IMR-90 (cell line): ENCODE results near the gene DAGLA. TPM values are rescaled to one million over a fixed set of nuclear protein-coding genes. Genes with fewer than 3 reads are reported as not detected.

Experiments
- ATAC-seq: fragments of 200-7000 bp; cut with Tn5 transposase; 2 replicates; pipeline ENCODE4 v1.9.1; 2020; ENCODE audit warnings: low read depth, mild to moderate bottlenecking, moderate library complexity
- BruUV-seq: library from RNA; stranded (reverse); fragments of 400-500 nt; replicated peaks from 2 replicates; lab custom pipeline; 2021; lab: Mats Ljungman, UMichigan
- CTCF ChIA-PET: fragments of 300-600 bp; formaldehyde crosslinking; extraction: SDS; loops from one replicate; lab custom pipeline; 2021; ENCODE audit warnings: antibody characterized with exemption; lab: Yijun Ruan, JAX
- POLR2A ChIA-PET: fragments of 300-600 bp; sonication (Branson Sonifier 250); formaldehyde crosslinking; loops from one replicate; lab custom pipeline; 2022; ENCODE audit warnings: antibody characterized with exemption; ENCODE audit not compliant: unreplicated experiment; lab: Charles Lee
- DNase-seq: peaks from one replicate; pipeline ENCODE4 v3.0.0; 2013
- H2AFZ ChIP-seq: replicated peaks from 2 replicates; pipeline ENCODE3; 2013; ENCODE audit warnings: low read length, mild to moderate bottlenecking; ENCODE audit not compliant: poor library complexity
- H2AK5ac ChIP-seq: 2 replicates; pipeline ENCODE4 v1.6.1; 2013; ENCODE audit warnings: low read depth, low read length, inconsistent platforms
- H2AK9ac ChIP-seq: replicated peaks from 2 replicates; pipeline ENCODE3; 2013; ENCODE audit warnings: mild to moderate bottlenecking, low read depth, low read length, moderate library complexity; ENCODE audit not compliant: poor library complexity
- H2BK120ac ChIP-seq: 2 replicates; pipeline ENCODE4 v1.6.1; 2013; ENCODE audit warnings: low read depth, low read length, inconsistent platforms
- H2BK15ac ChIP-seq: 3 replicates; pipeline ENCODE4 v1.6.1; 2013; ENCODE audit warnings: low read depth, low read length, inconsistent platforms
- H2BK20ac ChIP-seq: 2 replicates; pipeline ENCODE4 v1.6.1; 2013; ENCODE audit warnings: low read depth, mild to moderate bottlenecking, inconsistent platforms, low read length, moderate library complexity
- H2BK5ac ChIP-seq: 2 replicates; pipeline ENCODE4 v1.6.1; 2013; ENCODE audit warnings: mild to moderate bottlenecking, low read depth, low read length, inconsistent platforms; ENCODE audit not compliant: poor library complexity, severe bottlenecking
- H3K14ac ChIP-seq: replicated peaks from 2 replicates; pipeline ENCODE4 v1.6.1; 2013; ENCODE audit warnings: low read depth, low read length, inconsistent platforms
- H3K18ac ChIP-seq: 2 replicates; pipeline ENCODE4 v1.6.1; 2013; ENCODE audit warnings: low read depth, low read length, control low read depth
- H3K23ac ChIP-seq: 2 replicates; pipeline ENCODE4 v1.6.1; 2013; ENCODE audit warnings: low read depth, low read length, inconsistent platforms
- H3K27ac ChIP-seq: 2 replicates; pipeline ENCODE4 v1.5.1; 2013; ENCODE audit warnings: mild to moderate bottlenecking, control low read depth, low read length; ENCODE audit not compliant: insufficient read depth
- H3K27me3 ChIP-seq: 2 replicates; pipeline ENCODE4 v1.6.1; 2013; ENCODE audit warnings: low read length; ENCODE audit not compliant: control insufficient read depth, insufficient read depth
- H3K36me3 ChIP-seq: 2 replicates; pipeline ENCODE4 v1.6.1; 2013; ENCODE audit warnings: low read length, mixed read lengths; ENCODE audit not compliant: control insufficient read depth, insufficient read depth
- H3K4ac ChIP-seq: 2 replicates; pipeline ENCODE4 v1.6.1; 2013; ENCODE audit warnings: low read depth, low read length, inconsistent platforms
- H3K4me1 ChIP-seq: 2 replicates; pipeline ENCODE4 v1.6.1; 2013; ENCODE audit warnings: low read length, mixed read lengths; ENCODE audit not compliant: control insufficient read depth, insufficient read depth
- H3K4me2 ChIP-seq: 2 replicates; pipeline ENCODE4 v1.6.1; 2013; ENCODE audit warnings: low read depth, mild to moderate bottlenecking, control low read depth, low read length, moderate library complexity
- H3K4me3 ChIP-seq: 2 replicates; pipeline ENCODE4 v1.5.1; 2013; ENCODE audit warnings: low read depth, mild to moderate bottlenecking, control low read depth, low read length, moderate library complexity; ENCODE audit not compliant: insufficient read depth
- H3K56ac ChIP-seq: 2 replicates; pipeline ENCODE4 v1.6.1; 2013; ENCODE audit warnings: low read length, inconsistent platforms; ENCODE audit not compliant: insufficient read depth; ENCODE audit errors: extremely low read depth
- H3K79me1 ChIP-seq, 2 experiments: 2 replicates each; pipeline ENCODE4 v1.6.1; 2013; ENCODE audit warnings: low read length in 2 of 2, inconsistent platforms in 1 of 2, low read depth in 1 of 2
- H3K9ac ChIP-seq: 2 replicates; pipeline ENCODE4 v1.6.1; 2013; ENCODE audit warnings: low read depth, low read length, control low read depth
- H3K9me1 ChIP-seq: 2 replicates; pipeline ENCODE4 v1.6.1; 2013; ENCODE audit warnings: low read length, inconsistent platforms; ENCODE audit not compliant: insufficient read depth
- H3K9me3 ChIP-seq: 2 replicates; pipeline ENCODE4 v1.6.1; 2013; ENCODE audit warnings: low read length; ENCODE audit not compliant: control insufficient read depth, insufficient read depth
- H4K20me1 ChIP-seq: 2 replicates; pipeline ENCODE4 v1.6.1; 2013; ENCODE audit warnings: low read length, inconsistent platforms; ENCODE audit not compliant: insufficient read depth
- H4K5ac ChIP-seq: 2 replicates; pipeline ENCODE4 v1.6.1; 2013; ENCODE audit warnings: mild to moderate bottlenecking, low read depth, low read length, control low read depth
- H4K8ac ChIP-seq, 2 experiments: 2 replicates each; pipeline ENCODE4 v1.6.1; 2013; ENCODE audit warnings: low read depth in 2 of 2, low read length in 2 of 2, control low read depth in 1 of 2, inconsistent platforms in 1 of 2
- H4K91ac ChIP-seq: 2 replicates; pipeline ENCODE4 v1.6.1; 2013; ENCODE audit warnings: low read depth, low read length, inconsistent platforms; ENCODE audit not compliant: insufficient read depth
- CHD1 ChIP-seq: IDR thresholded peaks from 2 replicates; pipeline ENCODE4 v1.6.1; 2012; ENCODE audit warnings: low read depth, low read length, improper control_type of control experiment
- FOS ChIP-seq: fragments of 150-350 bp; IDR thresholded peaks from 2 replicates; pipeline ENCODE4 v1.6.1; 2016; ENCODE audit warnings: low read depth, low read length
- MAFK ChIP-seq: IDR thresholded peaks from 2 replicates; pipeline ENCODE4 v1.6.1; 2012; ENCODE audit warnings: low read depth, low read length, improper control_type of control experiment
- SMC3 ChIP-seq: fragments of 150-350 bp; IDR thresholded peaks from 2 replicates; pipeline ENCODE4 v1.6.1; 2016; ENCODE audit warnings: low read depth, mild to moderate bottlenecking, antibody characterized with exemption, low read length, moderate library complexity
- WGBS, 2 experiments: methylation state at CpG; one replicate each; pipeline versions ENCODE4 v1.1.5 to v1.1.7; 2013; ENCODE audit warnings: missing lambda C conversion rate in 2 of 2; ENCODE audit not compliant: insufficient read length in 1 of 2; ENCODE audit errors: extremely low coverage in 2 of 2; 5-methylcytosine and 5-hydroxymethylcytosine counted together
- dilution Hi-C: fragments of 300-500 bp; cut with HindIII; formaldehyde crosslinking; loops from one replicate; pipeline ENCODE4 v1.14.3; 2018; ENCODE audit warnings: low sequenced_read_pairs; ENCODE audit not compliant: unreplicated experiment
- in situ Hi-C: fragments of 300-500 bp; cut with MboI; formaldehyde crosslinking; loops from 3 replicates; pipeline ENCODE4 v1.14.3; 2019; ENCODE audit warnings: low sequenced_read_pairs, inconsistent platforms, mixed read lengths
- intact Hi-C: fragments of 100-400 bp; cut with micrococcal nuclease; formaldehyde crosslinking; loops from 2 replicates; pipeline ENCODE4 v1.10.0; 2022
- polyA plus RNA-seq, 3 experiments: library from polyadenylated mRNA; depleted of rRNA; stranded (reverse); fragments of >200 nt; gene quantifications; 2 replicates each; pipeline ENCODE4 v1.2.3, GENCODE V29; 2012; ENCODE audit warnings: low replicate concordance in 1 of 3
- total RNA-seq: library from RNA; depleted of rRNA; stranded (reverse); fragments of >200 nt; gene quantifications from 2 replicates; pipeline ENCODE4 v1.2.3, GENCODE V29; 2012

Gene DAGLA
- total and polyA plus RNA-seq, 2 of the 4 experiments (the other 2 are of a cell fraction) = 0.90 to 3.8 TPM

GRCh38 chr11:61669417-61669816 is 10.8 kb upstream of the DAGLA start:
- H2AK5ac ChIP-seq = no peak overlapping the region
- no peaks in the 10 kb centered on the region for H3K36me3 ChIP-seq
- H3K4me2 ChIP-seq = no peak overlapping the region
- no CpG with 5 or more reads among the region's 4 CpGs for WGBS, 2 experiments
- no peaks in the 10 kb centered on the region for H3K9me1 ChIP-seq
- peaks cover 45% of the 10 kb centered on the region for H3K27me3 ChIP-seq
- no peak overlapping the region for H3K27ac ChIP-seq
- POLR2A ChIA-PET = no interaction called here
- no peak overlapping the region for H2AK9ac ChIP-seq
- H3K79me1 ChIP-seq = no peaks in the 10 kb centered on the region
- H3K14ac ChIP-seq = no peak overlapping the region
- H3K9ac ChIP-seq = no peak overlapping the region
- H4K91ac ChIP-seq = no peak overlapping the region
- H2BK120ac ChIP-seq = no peak overlapping the region
- ATAC-seq = no peak
- H3K18ac ChIP-seq = no peak overlapping the region
- H4K20me1 ChIP-seq = no peaks in the 10 kb centered on the region
- H2BK15ac ChIP-seq = no peak overlapping the region
- TF ChIP-seq SMC3 = no peak
- no peak for TF ChIP-seq MAFK
- no peak for TF ChIP-seq FOS
- TF ChIP-seq CHD1 = no peak
- dilution Hi-C loops (no loop called here), in situ Hi-C loops (no loop called here), intact Hi-C loops (no loop called here)
- no peak for DNase-seq
- BruUV-seq = no TSS peak
- H4K8ac ChIP-seq = no peak overlapping the region
- no peaks in the 10 kb centered on the region for H3K4me1 ChIP-seq
- no peak overlapping the region for H2BK20ac ChIP-seq
- no peak overlapping the region for H3K56ac ChIP-seq
- no peak overlapping the region for H3K4me3 ChIP-seq
- no peak overlapping the region for H3K23ac ChIP-seq
- no peak overlapping the region for H2AFZ ChIP-seq
- no peak overlapping the region for H4K5ac ChIP-seq
- no peaks in the 10 kb centered on the region for H3K9me3 ChIP-seq
- no peak overlapping the region for H3K4ac ChIP-seq
- H2BK5ac ChIP-seq = no peak overlapping the region
- CTCF ChIA-PET = no interaction called here
